Activated T-helper 2 cell treated with anti-CD3 and anti-CD28 coated beads, Interferon-gamma antibody, Interleukin-2, Interleukin-4, amounts not matched to agents 10 μg/mL and 5 μg/mL and 100 μg/mL, durations not matched to agents 14 hours and 24 hours and 36 hours (primary cell): Measurements from ENCODE around the gene QARS1. TPM values are rescaled to one million over a fixed set of nuclear protein-coding genes. Genes with fewer than 3 reads are reported as not detected.
A peak's percentile ranks its signal among the peaks of the same experiment; 100 is the strongest.

Experiments used
- DNase-seq: peaks from one replicate; pipeline ENCODE4 v3.0.0; 2021; ENCODE audit warnings: low spot score
- H3K27ac Mint-ChIP-seq: one replicate; pipeline ENCODE4 v1.8.0; 2021; ENCODE audit warnings: mixed read lengths
- H3K27me3 Mint-ChIP-seq: one replicate; pipeline ENCODE4 v1.8.0; 2021; ENCODE audit warnings: low read depth, mixed read lengths
- H3K36me3 Mint-ChIP-seq: one replicate; pipeline ENCODE4 v1.8.0; 2021; ENCODE audit warnings: low read depth, mixed read lengths
- H3K4me1 Mint-ChIP-seq: one replicate; pipeline ENCODE4 v1.8.0; 2021; ENCODE audit warnings: low read depth, mixed read lengths
- H3K4me3 Mint-ChIP-seq: one replicate; pipeline ENCODE4 v1.8.0; 2021; ENCODE audit warnings: low read depth, mild to moderate bottlenecking, moderate library complexity, mixed read lengths
- H3K9me3 Mint-ChIP-seq: one replicate; pipeline ENCODE4 v1.8.0; 2021; ENCODE audit warnings: mixed read lengths
- intact Hi-C: fragments of 100-400 bp; cut with micrococcal nuclease; formaldehyde crosslinking; loops from one replicate; pipeline ENCODE4 v1.15.1; 2023
- total RNA-seq: library from RNA; stranded (reverse); gene quantifications from 2 replicates; pipeline ENCODE4 v1.2.3, GENCODE V29; 2022

The QARS1 gene
- total RNA-seq, 1 donor from 2014 or later = 226 TPM

GRCh38 chr3:49124991-49125670 is 20.6 kb upstream of the QARS1 start:
- Mint-ChIP-seq H3K9me3 (no peaks in the 10 kb centered on the region), H3K36me3 (no peaks in the 10 kb centered on the region), H3K27ac (no peak overlapping the region), H3K4me3 (no peak overlapping the region), H3K4me1 (no peaks in the 10 kb centered on the region), H3K27me3 (no peaks in the 10 kb centered on the region)
- no peak for DNase-seq
- intact Hi-C loops = loop anchor here (5.0 kb wide), 1 partner anchor 42 kb away; the partner anchor contains the start of gene CCDC71

GRCh38 chr3:49124203-49124602 is 19.6 kb upstream of the QARS1 start:
- Mint-ChIP-seq H3K9me3 (no peaks in the 10 kb centered on the region), H3K27me3 (no peaks in the 10 kb centered on the region), H3K4me1 (peaks cover 8% of the 10 kb centered on the region), H3K36me3 (peaks cover 5% of the 10 kb centered on the region), H3K27ac (no peak overlapping the region), H3K4me3 (no peak overlapping the region)
- intact Hi-C loops = loop anchor here (5.0 kb wide), 1 partner anchor 43 kb away; the partner anchor contains the start of gene CCDC71
- no peak for DNase-seq

- intact Hi-C loops = loop anchor here (5.0 kb wide), 1 partner anchor 44 kb away; the partner anchor contains the start of gene CCDC71
- Mint-ChIP-seq H3K36me3 (peaks cover 10% of the 10 kb centered on the region), H3K4me1 (peaks cover 11% of the 10 kb centered on the region), H3K9me3 (no peaks in the 10 kb centered on the region), H3K27ac (no peak overlapping the region), H3K4me3 (no peak overlapping the region), H3K27me3 (no peaks in the 10 kb centered on the region)
- no peak for DNase-seq
Observed at GRCh38 chr3:49123687-49124086, 19.1 kb upstream of the QARS1 start.

- H3K9me3 Mint-ChIP-seq = no peaks in the 10 kb centered on the region
- H3K4me3 Mint-ChIP-seq = no peak overlapping the region
- peaks cover 11% of the 10 kb centered on the region for H3K4me1 Mint-ChIP-seq
- peaks cover 13% of the 10 kb centered on the region for H3K36me3 Mint-ChIP-seq
- no peak overlapping the region for H3K27ac Mint-ChIP-seq
- intact Hi-C loops = loop anchor here (5.0 kb wide), 1 partner anchor 44 kb away; the partner anchor contains the start of gene CCDC71
- H3K27me3 Mint-ChIP-seq = no peaks in the 10 kb centered on the region
- no peak for DNase-seq
Observed at GRCh38 chr3:49122886-49123545, 18.5 kb upstream of the QARS1 start.

- no peaks in the 10 kb centered on the region for H3K9me3 Mint-ChIP-seq
- H3K27ac Mint-ChIP-seq = no peak overlapping the region
- intact Hi-C loops = loop anchor here (5.0 kb wide), 1 partner anchor 45 kb away; the partner anchor contains the start of gene CCDC71
- peaks cover 11% of the 10 kb centered on the region for H3K4me1 Mint-ChIP-seq
- no peak for DNase-seq
- no peak overlapping the region for H3K4me3 Mint-ChIP-seq
- H3K36me3 Mint-ChIP-seq = peaks cover 19% of the 10 kb centered on the region
- H3K27me3 Mint-ChIP-seq = no peaks in the 10 kb centered on the region
Observed at GRCh38 chr3:49122451-49122850, 17.9 kb upstream of the QARS1 start.

GRCh38 chr3:49122022-49122421 is 17.5 kb upstream of the QARS1 start:
- peak overlapping the region; percentile 40 for H3K4me3 Mint-ChIP-seq
- peaks cover 11% of the 10 kb centered on the region for H3K4me1 Mint-ChIP-seq
- H3K27me3 Mint-ChIP-seq = no peaks in the 10 kb centered on the region
- no peaks in the 10 kb centered on the region for H3K9me3 Mint-ChIP-seq
- peaks cover 22% of the 10 kb centered on the region for H3K36me3 Mint-ChIP-seq
- DNase-seq = no peak
- H3K27ac Mint-ChIP-seq = peak overlapping the region; percentile 3
- intact Hi-C loops = loop anchor here (5.0 kb wide), 1 partner anchor 45 kb away; the partner anchor contains the start of gene CCDC71

- H3K27ac Mint-ChIP-seq = peak overlapping the region; percentile 80
- H3K27me3 Mint-ChIP-seq = no peaks in the 10 kb centered on the region
- peaks cover 11% of the 10 kb centered on the region for H3K4me1 Mint-ChIP-seq
- peaks cover 28% of the 10 kb centered on the region for H3K36me3 Mint-ChIP-seq
- peak overlapping the region; percentile 88 for H3K4me3 Mint-ChIP-seq
- H3K9me3 Mint-ChIP-seq = no peaks in the 10 kb centered on the region
- DNase-seq = no peak
- intact Hi-C loops = loop anchor here (5.0 kb wide), 1 partner anchor 46 kb away; the partner anchor contains the start of gene CCDC71
Observed at GRCh38 chr3:49121132-49121736, 16.7 kb upstream of the QARS1 start.

GRCh38 chr3:49120438-49121131 is 16.0 kb upstream of the QARS1 start, which contains the start of gene USP19:
Gene USP19, minus strand, starts transcription at chr3:49120823. Its CDS starts 1,678 bp downstream, at chr3:49119145.
- peak within 1 kb of the TSS; percentile 80 for H3K27ac Mint-ChIP-seq
- H3K27me3 Mint-ChIP-seq = no peaks in the 10 kb centered on the region
- intact Hi-C loops = loop anchor here (1.0 to 5.0 kb wide), 3 partner anchors 16 to 47 kb away; partner anchors contain the start of genes CCDC71, QARS1 and QRICH1
- H3K9me3 Mint-ChIP-seq = no peaks in the 10 kb centered on the region
- DNase-seq = peak; percentile 93
- H3K4me1 Mint-ChIP-seq = peaks cover 11% of the 10 kb centered on the region
- peak within 1 kb of the TSS; percentile 88 for H3K4me3 Mint-ChIP-seq
- H3K36me3 Mint-ChIP-seq = peaks cover 35% of the 10 kb centered on the region

- no peak for DNase-seq
- intact Hi-C loops = loop anchor here (1.0 to 5.0 kb wide), 3 partner anchors 16 to 47 kb away; partner anchors contain the start of genes CCDC71, QARS1 and QRICH1
- Mint-ChIP-seq H3K27ac (peak overlapping the region; percentile 80), H3K27me3 (no peaks in the 10 kb centered on the region), H3K4me1 (peaks cover 11% of the 10 kb centered on the region), H3K36me3 (peaks cover 40% of the 10 kb centered on the region), H3K9me3 (no peaks in the 10 kb centered on the region), H3K4me3 (peak overlapping the region; percentile 88)
Observed at GRCh38 chr3:49120096-49120437, 15.5 kb upstream of the QARS1 start.

GRCh38 chr3:49119439-49119838 is 14.9 kb upstream of the QARS1 start:
- intact Hi-C loops = no loop called here
- H3K36me3 Mint-ChIP-seq = peaks cover 45% of the 10 kb centered on the region
- H3K4me1 Mint-ChIP-seq = peaks cover 11% of the 10 kb centered on the region
- H3K9me3 Mint-ChIP-seq = no peaks in the 10 kb centered on the region
- no peak for DNase-seq
- H3K27me3 Mint-ChIP-seq = no peaks in the 10 kb centered on the region
- peak overlapping the region; percentile 80 for H3K27ac Mint-ChIP-seq
- H3K4me3 Mint-ChIP-seq = peak overlapping the region; percentile 88

- peaks cover 48% of the 10 kb centered on the region for H3K36me3 Mint-ChIP-seq
- H3K27me3 Mint-ChIP-seq = no peaks in the 10 kb centered on the region
- DNase-seq = no peak
- H3K27ac Mint-ChIP-seq = no peak overlapping the region
- no peaks in the 10 kb centered on the region for H3K9me3 Mint-ChIP-seq
- H3K4me3 Mint-ChIP-seq = peak overlapping the region; percentile 88
- intact Hi-C loops = no loop called here
- peaks cover 11% of the 10 kb centered on the region for H3K4me1 Mint-ChIP-seq
Observed at GRCh38 chr3:49119036-49119435, 14.5 kb upstream of the QARS1 start.

GRCh38 chr3:49112262-49112661 is 7.7 kb upstream of the QARS1 start:
- H3K4me3 Mint-ChIP-seq = no peak overlapping the region
- no peaks in the 10 kb centered on the region for H3K27me3 Mint-ChIP-seq
- intact Hi-C loops = no loop called here
- no peak for DNase-seq
- H3K36me3 Mint-ChIP-seq = peaks cover 70% of the 10 kb centered on the region
- H3K4me1 Mint-ChIP-seq = no peaks in the 10 kb centered on the region
- H3K9me3 Mint-ChIP-seq = no peaks in the 10 kb centered on the region
- H3K27ac Mint-ChIP-seq = no peak overlapping the region
